GM12878 (cell line): Measurements from ENCODE around the gene FOXI2. TPM values are rescaled to one million over a fixed set of nuclear protein-coding genes. Genes with fewer than 3 reads are reported as not detected.

Experiments
- ATAC-seq: fragments of 200-7000 bp; cut with Tn5 transposase; 3 replicates; pipeline ENCODE4 v1.9.1; 2020; ENCODE audit warnings: mild to moderate bottlenecking, moderate library complexity
- BruUV-seq: library from RNA; stranded (reverse); fragments of 400-500 nt; replicated peaks from 2 replicates; lab custom pipeline; 2021; lab: Mats Ljungman, UMichigan
- CTCF ChIA-PET: fragments of 300-600 bp; sonication (Branson Sonifier 250); formaldehyde crosslinking; extraction: SDS; loops from one replicate; lab custom pipeline; 2021; ENCODE audit warnings: inconsistent platforms; lab: Yijun Ruan, JAX
- POLR2A ChIA-PET: fragments of 350-600 bp; formaldehyde crosslinking; extraction: SDS; loops from one replicate; lab custom pipeline; 2021; ENCODE audit warnings: inconsistent platforms; lab: Charles Lee
- RAD21 ChIA-PET: fragments of 300-600 bp; sonication (Branson Sonifier 250); formaldehyde crosslinking; loops from one replicate; lab custom pipeline; 2023; ENCODE audit warnings: antibody characterized with exemption; ENCODE audit not compliant: unreplicated experiment; lab: Charles Lee
- SMC1A ChIA-PET: fragments of 300-600 bp; sonication (Branson Sonifier 250); formaldehyde crosslinking; loops from one replicate; lab custom pipeline; 2023; ENCODE audit not compliant: unreplicated experiment, uncharacterized antibody; lab: Charles Lee
- DNase-seq: peaks from one replicate; pipeline ENCODE4 v3.0.0-alpha.2; 2011; ENCODE audit warnings: low read depth, low spot score
- FAIRE-seq: peaks from 3 replicates; lab custom pipeline; 2011; peaks lifted over from hg19 to GRCh38; lab: Jason Lieb, UNC
- H2AFZ ChIP-seq: 2 replicates; pipeline ENCODE4 v1.6.0; 2011; ENCODE audit warnings: low read depth, low read length, control low read depth; ENCODE audit not compliant: control insufficient read depth
- H3K27ac ChIP-seq: 2 replicates; pipeline ENCODE4 v1.5.1; 2011; ENCODE audit warnings: control low read depth; ENCODE audit not compliant: control insufficient read depth, insufficient read depth
- H3K27me3 ChIP-seq, 2 experiments: replicated peaks in 1 of 2; 2 replicates each; pipeline versions ENCODE4 v1.6.0 to v1.6.1; 2011; ENCODE audit warnings: low read length in 1 of 2; ENCODE audit not compliant: control insufficient read depth in 2 of 2, insufficient read depth in 2 of 2
- H3K36me3 ChIP-seq, 2 experiments: 2 replicates each; pipeline ENCODE4 v1.5.1; 2011; ENCODE audit warnings: low read length in 1 of 2; ENCODE audit not compliant: control insufficient read depth in 2 of 2, insufficient read depth in 2 of 2
- H3K4me1 ChIP-seq: 2 replicates; pipeline ENCODE4 v1.6.1; 2011; ENCODE audit warnings: mild to moderate bottlenecking, low read length, moderate library complexity, mixed read lengths; ENCODE audit not compliant: control insufficient read depth, insufficient read depth
- H3K4me2 ChIP-seq: 2 replicates; pipeline ENCODE4 v1.6.0; 2011; ENCODE audit warnings: control low read depth; ENCODE audit not compliant: control insufficient read depth, insufficient read depth
- H3K4me3 ChIP-seq: fragments of 200-600 bp; sonication (generic); 2 replicates; pipeline ENCODE4 v1.5.1; 2016
- H3K79me2 ChIP-seq: 2 replicates; pipeline ENCODE4 v1.6.0; 2011; ENCODE audit warnings: low read length; ENCODE audit not compliant: control insufficient read depth, insufficient read depth
- H3K9ac ChIP-seq: 2 replicates; pipeline ENCODE4 v1.8.0; 2011; ENCODE audit warnings: low read length, control low read depth, mixed read lengths; ENCODE audit not compliant: control insufficient read depth, insufficient read depth
- H3K9me3 ChIP-seq: replicated peaks from 3 replicates; pipeline ENCODE4 v1.5.1; 2011; ENCODE audit warnings: mild to moderate bottlenecking, low read length; ENCODE audit not compliant: control insufficient read depth, insufficient read depth
- H4K20me1 ChIP-seq: 2 replicates; pipeline ENCODE4 v1.6.0; 2011; ENCODE audit not compliant: control insufficient read depth, insufficient read depth
- ATF7 ChIP-seq: fragments of 450-650 bp; IDR thresholded peaks from 2 replicates; pipeline ENCODE4 v1.6.1; 2016; ENCODE audit warnings: low read depth, mild to moderate bottlenecking
- BACH1 ChIP-seq: fragments of 450-650 bp; IDR thresholded peaks from 2 replicates; pipeline ENCODE4 v1.6.1; 2017; ENCODE audit warnings: mild to moderate bottlenecking, borderline replicate concordance
- CEBPB ChIP-seq, 2 experiments: fragments of 150-350 bp in 1 of 2; IDR thresholded peaks; 2 replicates each; pipeline ENCODE4 v1.6.1; 2012 to 2014; ENCODE audit warnings: low read depth in 2 of 2, low read length in 2 of 2, borderline replicate concordance in 1 of 2, inconsistent platforms in 1 of 2
- CREB1 ChIP-seq: IDR thresholded peaks from 2 replicates; pipeline ENCODE4 v1.6.1; 2012; ENCODE audit warnings: low read depth, mild to moderate bottlenecking, inconsistent platforms
- E2F4 ChIP-seq: IDR thresholded peaks from 2 replicates; pipeline ENCODE4 v1.6.1; 2012; ENCODE audit warnings: low read depth, low read length, improper control_type of control experiment
- RUNX3 ChIP-seq: IDR thresholded peaks from 2 replicates; pipeline ENCODE4 v1.6.1; 2012; ENCODE audit warnings: low read length, inconsistent platforms
- SREBF2 ChIP-seq: IDR thresholded peaks from 2 replicates; pipeline ENCODE4 v1.6.1; 2012; ENCODE audit warnings: mild to moderate bottlenecking, low read length
- STAT1 ChIP-seq: fragments of 450-650 bp; conservative IDR thresholded peaks from 2 replicates; pipeline ENCODE4 v1.6.1; 2014; ENCODE audit warnings: antibody characterized with exemption, mild to moderate bottlenecking
- SUPT20H ChIP-seq: IDR thresholded peaks from 2 replicates; pipeline ENCODE4 v1.6.1; 2011; ENCODE audit warnings: low read depth, mild to moderate bottlenecking, low read length, moderate library complexity, borderline replicate concordance; ENCODE audit not compliant: control insufficient read depth
- TCF7 ChIP-seq: IDR thresholded peaks from 2 replicates; pipeline ENCODE4 v1.6.1; 2014; ENCODE audit warnings: antibody characterized with exemption, borderline replicate concordance
- YBX1 ChIP-seq: fragments of 450-650 bp; IDR thresholded peaks from 2 replicates; pipeline ENCODE4 v1.6.1; 2016; ENCODE audit warnings: antibody characterized with exemption
- WGBS: methylation state at CpG from one replicate; pipeline ENCODE4 v1.1.6; 2016; ENCODE audit warnings: low lambda C conversion rate; ENCODE audit not compliant: insufficient replicate concordance, insufficient coverage; ENCODE audit errors: missing lambda C conversion rate; 5-methylcytosine and 5-hydroxymethylcytosine counted together
- in situ Hi-C: fragments of 300-500 bp; cut with MboI; formaldehyde crosslinking; loops from 9 replicates; pipeline ENCODE4 v1.14.3; 2018; ENCODE audit warnings: mixed read lengths
- intact Hi-C: fragments of 100-400 bp; cut with micrococcal nuclease; formaldehyde crosslinking; loops from one replicate; pipeline ENCODE4 v1.14.2; 2022; ENCODE audit not compliant: unreplicated experiment
- polyA plus RNA-seq, 11 experiments: library from polyadenylated mRNA; depleted of rRNA in 4 of 11; unstranded in 6 of 11; stranded (reverse) in 5 of 11; fragments of >200 nt; fragmentation: Nextera tagmentation in 4 of 11; fragmentation: Illumina TruSeq in 1 of 11; extraction: Ambion mirVana in 4 of 11; extraction: Trizol in 1 of 11; gene quantifications; 1 replicate in 1 of 11; 2 replicates in 10 of 11; pipeline versions ENCODE4 v1.2.1 to v1.2.3, GENCODE V29; 2011 to 2016; ENCODE audit warnings: inconsistent platforms in 2 of 11, missing spikeins in 2 of 11, low read depth in 1 of 11
- total RNA-seq, 4 experiments: library from RNA; depleted of rRNA in 3 of 4; stranded (reverse); fragments of >200 nt in 3 of 4; fragmentation: Illumina TruSeq in 1 of 4; extraction: Trizol in 1 of 4; gene quantifications; 2 replicates each; pipeline versions ENCODE4 v1.2.1 to v1.2.3, GENCODE V29; 2013 to 2021
- TF ChIP-seq, protein P1 (sequence below): fragments of 450-650 bp; IDR thresholded peaks from 2 replicates; pipeline ENCODE4 v1.6.1; 2016; ENCODE audit warnings: mild to moderate bottlenecking, moderate library complexity, borderline replicate concordance

The FOXI2 gene
- total and polyA plus RNA-seq, 10 of the 15 experiments (the other 5 are each of a cell fraction or from before 2014, with no cell fraction given): not detected

DNA sequence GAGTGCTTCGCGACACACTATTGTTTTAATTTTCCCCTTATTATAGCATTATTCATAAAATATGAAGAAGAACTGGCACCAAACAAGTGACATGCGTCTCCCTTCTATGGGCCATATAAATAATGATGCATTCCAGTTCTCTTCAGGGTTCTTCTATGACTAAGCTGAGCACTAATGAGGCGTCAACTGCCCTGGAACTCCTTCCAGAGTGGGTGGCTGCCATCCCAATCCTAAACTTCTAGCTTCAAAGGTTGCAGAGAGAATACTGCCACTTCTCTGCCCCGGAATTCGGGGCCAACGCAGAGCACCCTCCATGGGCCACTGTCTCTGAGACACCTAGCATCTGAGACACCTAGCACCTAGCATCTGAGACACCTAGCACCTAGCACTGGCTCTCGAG, 37.7 kb upstream of the FOXI2 start (continued):
- no peak for TF ChIP-seq SREBF2
- no peak for TF ChIP-seq TCF7
- TF ChIP-seq YBX1: no peak
- TF ChIP-seq RUNX3: no peak
- no peak for TF ChIP-seq CEBPB (IDR thresholded peaks at IDR 0.05; ENCODE audit: borderline replicate concordance in 1 of 2, low read depth in 2 of 2, low read length in 2 of 2)
- no peak for TF ChIP-seq ATF7
- no peak for TF ChIP-seq CREB1
- no peak for TF ChIP-seq E2F4

DNA sequence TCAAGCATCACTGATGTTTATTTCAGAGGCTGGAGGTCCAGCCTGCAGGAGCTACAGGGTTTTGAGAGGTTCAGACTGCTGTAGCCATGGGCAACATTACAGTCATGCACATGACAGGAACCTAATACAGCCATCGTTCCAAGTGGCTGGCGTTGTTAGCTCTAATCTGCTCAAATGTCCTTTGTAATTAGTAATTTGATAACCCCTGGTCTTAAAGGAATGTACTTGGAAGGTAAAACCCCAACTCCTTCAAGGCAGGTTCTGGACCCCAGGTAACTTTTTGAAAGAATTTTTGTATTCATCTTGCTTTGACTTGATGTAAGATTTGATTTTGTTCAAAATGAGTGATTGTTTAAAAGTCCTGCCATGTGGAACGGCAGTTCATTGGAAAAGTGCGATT, 34.7 kb upstream of the FOXI2 start:
- no peak overlapping the region for H3K9ac ChIP-seq
- H3K79me2 ChIP-seq: no peaks in the 10 kb centered on the region
- ChIA-PET RAD21 (no interaction called here), CTCF (no interaction called here), POLR2A (no interaction called here)
- intact Hi-C loops: no loop called here
- H3K4me2 ChIP-seq: no peak overlapping the region
- in situ Hi-C loops: no loop called here
- H3K36me3 ChIP-seq: no peaks in the 10 kb centered on the region
- no peaks in the 10 kb centered on the region for H3K27me3 ChIP-seq
- H3K27ac ChIP-seq: no peak overlapping the region
- no peak overlapping the region for H3K4me3 ChIP-seq
- ATAC-seq (no peak), FAIRE-seq (no peak), DNase-seq (no peak)
- whole genome bisulfite sequencing: 27% methylated on average over 4 of the region's 4 CpGs
- no peaks in the 10 kb centered on the region for H3K4me1 ChIP-seq
- BruUV-seq: no TSS peak
- no peak overlapping the region for H2AFZ ChIP-seq
- H3K9me3 ChIP-seq: no peaks in the 10 kb centered on the region
- no peaks in the 10 kb centered on the region for H4K20me1 ChIP-seq
- TF ChIP-seq, protein P1, sequence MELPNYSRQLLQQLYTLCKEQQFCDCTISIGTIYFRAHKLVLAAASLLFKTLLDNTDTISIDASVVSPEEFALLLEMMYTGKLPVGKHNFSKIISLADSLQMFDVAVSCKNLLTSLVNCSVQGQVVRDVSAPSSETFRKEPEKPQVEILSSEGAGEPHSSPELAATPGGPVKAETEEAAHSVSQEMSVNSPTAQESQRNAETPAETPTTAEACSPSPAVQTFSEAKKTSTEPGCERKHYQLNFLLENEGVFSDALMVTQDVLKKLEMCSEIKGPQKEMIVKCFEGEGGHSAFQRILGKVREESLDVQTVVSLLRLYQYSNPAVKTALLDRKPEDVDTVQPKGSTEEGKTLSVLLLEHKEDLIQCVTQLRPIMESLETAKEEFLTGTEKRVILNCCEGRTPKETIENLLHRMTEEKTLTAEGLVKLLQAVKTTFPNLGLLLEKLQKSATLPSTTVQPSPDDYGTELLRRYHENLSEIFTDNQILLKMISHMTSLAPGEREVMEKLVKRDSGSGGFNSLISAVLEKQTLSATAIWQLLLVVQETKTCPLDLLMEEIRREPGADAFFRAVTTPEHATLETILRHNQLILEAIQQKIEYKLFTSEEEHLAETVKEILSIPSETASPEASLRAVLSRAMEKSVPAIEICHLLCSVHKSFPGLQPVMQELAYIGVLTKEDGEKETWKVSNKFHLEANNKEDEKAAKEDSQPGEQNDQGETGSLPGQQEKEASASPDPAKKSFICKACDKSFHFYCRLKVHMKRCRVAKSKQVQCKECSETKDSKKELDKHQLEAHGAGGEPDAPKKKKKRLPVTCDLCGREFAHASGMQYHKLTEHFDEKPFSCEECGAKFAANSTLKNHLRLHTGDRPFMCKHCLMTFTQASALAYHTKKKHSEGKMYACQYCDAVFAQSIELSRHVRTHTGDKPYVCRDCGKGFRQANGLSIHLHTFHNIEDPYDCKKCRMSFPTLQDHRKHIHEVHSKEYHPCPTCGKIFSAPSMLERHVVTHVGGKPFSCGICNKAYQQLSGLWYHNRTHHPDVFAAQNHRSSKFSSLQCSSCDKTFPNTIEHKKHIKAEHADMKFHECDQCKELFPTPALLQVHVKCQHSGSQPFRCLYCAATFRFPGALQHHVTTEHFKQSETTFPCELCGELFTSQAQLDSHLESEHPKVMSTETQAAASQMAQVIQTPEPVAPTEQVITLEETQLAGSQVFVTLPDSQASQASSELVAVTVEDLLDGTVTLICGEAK: no peak
- TF ChIP-seq SUPT20H (no peak), BACH1 (no peak), STAT1 (no peak)
- TF ChIP-seq, all 136 proteins: peak for 0
- SMC1A ChIA-PET: no interaction called here
